Hippocampal formation (tissue), 2 donors: Measurements from ENCODE around the gene ZNF827.

Source experiments
- DNase-seq, 2 donors: peaks; one replicate each; lab custom pipeline; 2025; lab: John Stamatoyannopoulos, UW

The ZNF827 gene

DNA sequence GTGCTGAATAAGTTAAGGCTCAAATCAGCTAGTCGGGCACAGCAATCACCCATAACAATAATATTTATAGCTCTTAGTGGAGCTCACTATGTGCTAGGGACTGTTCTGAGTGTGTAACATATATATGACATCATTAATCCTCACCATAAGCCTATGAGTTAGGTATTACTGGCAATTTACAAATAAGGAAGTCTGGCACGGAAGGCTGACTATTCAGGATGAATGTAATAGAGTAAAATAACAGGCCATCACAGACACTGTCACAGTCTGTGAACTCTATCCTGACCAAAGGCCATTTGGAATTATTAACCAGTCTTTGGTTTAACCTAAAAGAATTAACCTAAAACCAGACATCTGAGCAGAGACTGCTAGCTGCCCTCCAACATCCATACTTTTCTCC lies 139.4 kb downstream of the ZNF827 start:
- DNase-seq, result no peak

DNA sequence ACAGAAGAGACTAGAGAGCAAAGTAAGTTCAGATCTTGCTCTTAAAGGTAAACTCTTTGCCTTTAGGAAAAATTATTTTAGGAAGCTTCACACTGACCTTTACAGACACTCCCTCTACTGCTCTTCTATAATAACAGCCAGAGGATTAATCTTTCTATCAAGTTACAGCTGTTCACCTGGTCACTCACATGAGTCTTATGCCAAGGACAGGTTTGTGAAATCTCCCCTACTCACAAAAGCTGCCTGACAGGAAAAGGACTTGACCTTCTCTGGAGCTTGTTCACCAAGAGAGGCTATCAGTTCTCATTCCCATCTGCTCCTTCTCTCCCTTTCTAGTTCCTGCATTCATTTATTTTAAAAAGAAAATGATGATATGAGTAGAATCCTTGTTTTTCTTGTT lies 141.3 kb downstream of the ZNF827 start:
- no peak for DNase-seq

DNA sequence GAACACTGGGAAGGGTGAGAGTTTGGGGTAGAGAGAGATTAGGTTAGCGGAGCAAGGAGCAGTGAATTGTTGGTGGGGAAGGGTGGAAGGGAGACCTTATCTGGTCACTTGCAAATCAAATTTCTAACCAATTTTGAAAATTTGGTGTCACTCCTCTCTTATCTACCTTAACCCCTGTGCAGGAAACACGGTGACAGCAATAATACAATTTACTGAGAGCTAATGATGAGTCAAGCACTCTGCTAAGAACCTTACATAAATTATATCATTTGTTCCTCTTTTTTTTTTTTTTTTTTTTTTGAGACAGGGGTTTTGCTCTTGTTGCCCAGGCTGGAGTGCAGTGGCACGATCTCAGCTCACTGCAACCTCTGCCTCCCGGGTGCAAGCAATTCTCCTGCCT lies 142.3 kb downstream of the ZNF827 start:
- DNase-seq, result no peak

DNA sequence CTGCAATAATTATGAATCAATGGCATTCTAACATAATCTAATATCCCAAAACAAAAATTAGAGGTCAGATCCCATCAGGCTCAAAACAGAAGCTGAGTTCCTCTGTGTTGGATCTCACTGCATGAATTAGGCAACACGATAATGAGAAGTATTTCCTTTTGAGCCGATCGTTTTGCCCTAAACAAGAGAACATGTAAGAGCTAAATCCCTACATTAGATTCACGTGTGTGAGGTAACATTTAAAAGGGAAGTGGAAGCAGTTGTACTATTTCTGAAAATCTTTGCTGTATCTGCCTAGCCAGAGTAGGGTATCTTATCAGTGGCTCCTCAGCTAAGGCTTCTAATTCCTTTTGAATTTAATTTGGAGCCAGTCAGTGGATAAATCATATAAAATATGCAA lies 143.1 kb downstream of the ZNF827 start:
- no peak for DNase-seq

DNA sequence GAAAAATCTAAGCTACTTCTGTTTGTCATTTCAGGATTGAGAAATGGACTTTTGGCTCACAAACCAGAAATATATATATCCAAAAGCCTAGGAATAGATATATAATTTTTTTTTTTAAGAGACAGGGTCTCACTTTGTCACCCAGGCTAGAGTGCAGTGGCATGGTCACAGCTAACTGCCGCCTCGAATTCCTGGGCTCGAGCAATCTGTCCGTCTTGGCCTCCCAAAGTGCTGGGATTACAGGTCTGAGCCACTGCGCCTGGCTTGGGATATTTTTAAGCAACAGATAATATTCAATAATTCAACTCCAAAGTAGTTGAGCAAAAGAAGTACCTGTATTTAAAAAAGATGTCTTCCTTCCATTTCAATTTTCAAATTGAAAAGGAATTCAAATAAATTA lies 146.2 kb downstream of the ZNF827 start:
- no peak for DNase-seq

DNA sequence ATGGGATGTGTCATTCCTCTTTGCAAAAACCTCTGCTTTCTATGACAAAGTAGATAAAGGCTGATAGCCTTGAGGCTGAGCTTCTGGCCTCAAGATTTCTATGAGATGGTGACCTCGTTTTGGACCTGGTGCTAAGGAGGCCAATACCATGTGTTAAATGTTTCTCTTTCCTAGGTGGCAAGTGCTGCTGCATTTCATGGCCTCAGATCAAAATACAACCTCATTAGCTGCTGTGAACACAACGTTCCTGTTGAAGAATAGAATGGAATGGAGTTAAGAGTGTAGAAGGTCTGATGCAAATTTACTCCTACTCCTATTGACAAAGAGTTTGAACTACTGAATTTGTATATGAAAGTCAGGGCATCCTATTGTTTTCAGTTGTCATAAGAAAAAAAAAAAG lies 146.6 kb downstream of the ZNF827 start:
- no peak for DNase-seq

DNA sequence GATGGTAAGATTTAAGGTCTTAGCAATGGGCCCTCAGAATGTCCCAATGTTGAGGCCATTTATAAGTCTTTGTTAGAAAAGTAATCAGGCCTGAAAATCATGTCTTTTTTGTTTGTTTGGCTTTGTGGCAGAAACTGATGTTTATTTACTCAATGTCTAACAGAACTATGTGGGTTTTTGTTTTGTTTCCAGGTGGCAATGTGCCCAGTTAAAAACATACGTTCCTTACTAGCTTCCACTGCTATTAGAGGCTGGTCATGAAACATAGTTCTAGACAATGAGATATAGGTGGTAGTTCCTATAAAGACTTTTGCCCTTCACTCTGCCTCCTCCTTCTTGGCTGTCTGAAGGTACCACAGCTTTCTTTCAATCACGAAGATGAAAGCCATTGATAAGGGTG lies 149.9 kb downstream of the ZNF827 start:
- no peak for DNase-seq

DNA sequence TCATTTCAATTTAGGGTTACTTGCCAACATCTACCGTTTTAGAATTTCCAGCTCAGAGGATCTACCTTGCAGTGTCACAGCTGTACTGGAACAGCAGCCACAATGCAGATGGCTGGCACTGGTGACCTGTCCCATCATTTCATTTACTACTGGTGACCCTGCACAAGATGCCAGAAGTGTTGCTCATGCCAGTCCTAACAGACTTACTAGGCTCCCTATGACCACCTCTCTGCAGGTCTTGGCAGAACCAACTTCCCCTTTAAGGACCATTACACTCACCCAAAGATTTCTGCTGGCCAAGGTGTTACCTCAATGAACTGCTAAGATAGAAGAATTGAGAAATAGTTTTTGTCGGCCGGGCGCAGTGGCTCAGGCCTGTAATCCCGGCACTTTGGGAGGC lies 151.8 kb downstream of the ZNF827 start:
- DNase-seq, result no peak

DNA sequence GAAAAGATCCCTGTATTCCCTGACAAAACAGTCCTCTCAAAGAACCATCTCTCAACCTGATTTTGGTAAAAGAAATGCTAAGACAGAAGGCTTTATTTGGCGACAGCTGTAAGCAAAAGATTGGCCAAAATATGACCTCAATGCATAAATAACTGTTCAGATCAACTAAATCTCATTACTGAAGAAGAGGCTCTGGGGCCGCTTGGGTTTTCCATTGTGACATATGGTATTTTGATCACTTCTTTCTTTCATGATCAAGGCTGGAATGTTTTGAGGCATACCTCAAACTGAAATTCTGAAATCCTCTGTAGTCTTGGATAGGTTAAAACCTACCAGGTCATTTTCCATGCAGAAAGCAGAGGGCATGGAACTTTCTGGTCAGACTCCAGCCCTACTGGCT lies 152.4 kb downstream of the ZNF827 start:
- no peak for DNase-seq

DNA sequence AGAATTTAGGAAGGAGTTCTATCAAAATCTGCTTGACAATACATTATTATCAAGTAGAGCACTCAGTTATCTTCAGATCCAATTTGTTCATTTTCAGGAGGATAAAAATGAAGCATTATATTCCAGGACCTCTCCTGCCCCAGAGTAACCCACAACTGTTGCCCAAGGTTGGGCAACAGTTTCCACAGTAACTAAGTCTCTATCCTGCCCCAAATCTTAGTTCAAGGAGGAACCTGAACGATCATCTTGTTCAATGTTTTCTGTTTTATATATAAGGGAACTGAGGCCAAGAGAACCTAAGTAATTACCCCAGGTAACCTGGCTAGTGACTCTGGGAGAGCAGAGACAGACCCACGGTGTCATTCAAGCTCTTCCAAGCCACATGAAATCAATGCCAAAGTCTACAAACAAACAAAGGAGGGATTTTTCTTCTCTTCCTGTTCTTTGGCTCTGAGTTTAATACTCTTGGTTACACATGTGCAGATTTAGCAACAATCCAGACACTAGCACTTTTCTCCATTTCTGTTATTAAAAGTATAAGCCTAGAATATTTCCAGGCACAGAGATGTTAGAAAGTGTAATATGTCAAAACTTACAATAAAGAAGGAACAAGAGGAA lies 153.1 kb downstream of the ZNF827 start:
- DNase-seq, result no peak

DNA sequence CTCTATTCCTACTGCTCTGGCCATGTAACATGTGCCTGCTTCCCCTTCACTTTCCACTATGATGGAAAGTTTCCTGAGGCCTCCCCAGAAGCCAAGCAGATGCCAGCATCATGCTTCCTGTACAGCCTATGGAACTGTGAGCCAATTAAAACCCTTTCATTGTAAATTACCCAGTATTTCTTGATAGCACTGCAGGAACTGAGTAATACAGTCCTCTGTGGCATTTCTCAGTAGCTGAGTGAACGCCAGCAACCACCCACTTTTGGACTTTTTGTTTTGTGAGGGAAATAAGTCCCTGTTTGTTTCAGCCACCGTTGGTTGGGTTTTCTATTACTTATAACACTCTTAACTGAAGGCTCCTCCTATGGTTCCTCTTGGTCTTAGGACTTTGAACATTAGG lies 154.6 kb downstream of the ZNF827 start:
- DNase-seq, result no peak

DNA sequence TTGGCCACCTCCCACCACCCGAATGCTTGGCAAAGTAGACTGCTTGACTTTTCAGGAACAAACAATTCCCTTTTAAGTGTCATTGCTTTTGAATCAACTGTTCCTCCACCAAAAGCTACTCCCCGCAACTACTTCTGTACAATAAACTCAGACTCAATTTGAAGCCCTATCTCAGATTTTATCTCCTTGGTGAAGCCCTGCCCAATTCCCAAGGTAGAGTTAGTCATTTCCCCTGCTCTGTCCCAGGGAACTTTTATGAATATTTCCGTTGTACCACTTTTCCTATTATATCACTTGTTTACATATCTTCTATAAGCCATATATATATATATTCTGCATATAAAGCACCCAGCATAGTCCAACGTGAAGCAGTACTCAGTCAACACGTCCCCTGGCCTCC lies 155.9 kb downstream of the ZNF827 start:
- DNase-seq, result no peak

DNA sequence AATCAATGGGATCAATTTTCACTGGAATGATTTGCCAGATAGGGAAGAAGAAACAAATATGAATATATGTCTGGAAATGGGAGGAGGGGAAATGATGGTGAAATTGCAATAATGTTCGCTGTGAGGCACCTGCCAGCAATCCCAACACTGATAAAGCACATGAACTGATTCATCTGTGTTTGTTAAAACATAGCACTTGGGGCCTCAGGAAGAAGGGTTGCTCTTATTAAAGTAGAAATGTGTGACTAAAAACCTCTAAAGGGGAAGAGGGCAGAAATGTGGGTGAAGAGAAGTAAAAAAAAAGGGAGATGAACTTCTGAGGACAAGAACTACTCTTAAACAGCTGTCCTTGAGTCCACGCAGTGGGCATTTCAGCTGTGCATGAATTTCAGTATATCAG lies 157.3 kb downstream of the ZNF827 start:
- no peak for DNase-seq

DNA sequence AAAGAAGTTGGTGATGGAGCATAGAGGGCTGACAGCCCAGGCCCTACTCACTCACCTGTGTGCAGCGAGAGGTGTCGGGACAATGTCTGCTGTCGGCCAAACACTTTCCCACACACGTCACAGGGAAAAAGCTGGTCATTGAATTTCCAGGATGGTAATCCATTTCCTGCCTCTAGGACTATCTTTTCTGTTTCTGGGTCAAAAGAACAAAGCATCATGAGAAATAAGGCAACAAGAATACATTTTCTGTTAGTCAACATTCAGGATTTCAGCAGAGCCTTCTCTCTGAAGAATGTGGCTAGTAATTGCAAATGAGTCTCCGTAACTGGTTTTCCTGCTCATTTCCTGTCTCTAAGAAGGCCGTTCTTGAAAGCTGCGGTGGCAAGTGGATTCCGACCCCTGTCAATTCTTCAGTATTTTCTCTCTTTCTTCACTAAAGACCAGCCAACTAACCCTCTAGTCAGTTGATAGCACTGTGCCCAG lies 159.3 kb downstream of the ZNF827 start:
- DNase-seq, result no peak

DNA sequence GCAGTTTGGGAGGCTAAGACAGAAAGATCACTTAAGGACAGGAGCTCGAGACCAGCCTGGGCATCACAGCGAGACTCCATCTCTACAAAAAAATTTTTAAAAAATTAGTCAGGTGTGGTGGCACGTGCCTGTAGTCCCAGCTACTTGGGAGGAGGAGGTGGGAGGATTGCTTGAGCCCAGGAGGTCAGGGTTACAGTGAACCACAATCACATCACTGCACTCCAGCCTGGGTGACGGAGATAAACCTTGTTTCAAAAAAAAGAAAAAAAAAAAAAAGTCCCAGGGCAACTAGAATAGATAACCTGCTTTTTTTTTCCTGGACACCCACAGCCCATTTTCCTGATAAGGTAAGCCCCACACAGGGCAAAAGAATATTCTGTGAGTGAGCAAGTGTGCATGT lies 162.4 kb downstream of the ZNF827 start:
- DNase-seq, result no peak

DNA sequence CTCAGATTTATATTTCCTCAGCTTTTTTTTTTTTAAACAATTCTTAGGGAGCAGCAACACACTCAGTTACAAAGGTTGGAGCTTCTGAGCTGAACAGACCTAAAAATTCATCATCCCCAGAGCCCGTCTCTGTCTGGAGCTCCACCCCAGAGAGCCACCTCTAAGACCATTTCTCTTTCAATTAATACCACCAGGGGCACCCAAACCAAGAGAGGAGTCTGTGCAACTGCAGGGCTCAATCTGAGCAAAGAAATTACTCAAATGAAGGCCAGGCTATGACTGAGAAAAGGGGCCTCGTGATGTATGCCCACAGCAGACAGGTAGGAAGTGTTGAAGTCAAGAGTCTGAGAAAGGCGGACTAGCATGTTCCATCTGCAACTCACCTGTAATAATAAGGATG lies 163.2 kb downstream of the ZNF827 start:
- DNase-seq, result no peak

DNA sequence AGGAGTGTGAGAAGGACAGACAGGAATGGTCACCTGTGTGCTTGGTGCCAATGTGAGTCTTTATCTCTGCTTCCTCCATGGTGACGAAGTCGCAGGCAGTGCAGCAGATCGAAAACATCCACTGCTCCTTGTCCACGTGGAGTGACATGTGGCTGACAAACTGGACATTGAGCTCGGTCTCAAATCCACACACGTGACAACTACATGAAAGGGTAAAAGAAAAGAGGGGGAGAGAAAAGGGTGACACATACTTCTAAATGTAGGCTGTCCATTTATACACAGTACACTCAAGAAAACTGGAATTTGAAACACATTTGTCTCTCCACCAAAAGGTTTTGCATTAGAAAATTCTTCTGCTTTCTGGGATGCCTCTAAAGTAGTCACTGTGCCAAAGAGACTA lies 164.2 kb downstream of the ZNF827 start:
- no peak for DNase-seq

DNA sequence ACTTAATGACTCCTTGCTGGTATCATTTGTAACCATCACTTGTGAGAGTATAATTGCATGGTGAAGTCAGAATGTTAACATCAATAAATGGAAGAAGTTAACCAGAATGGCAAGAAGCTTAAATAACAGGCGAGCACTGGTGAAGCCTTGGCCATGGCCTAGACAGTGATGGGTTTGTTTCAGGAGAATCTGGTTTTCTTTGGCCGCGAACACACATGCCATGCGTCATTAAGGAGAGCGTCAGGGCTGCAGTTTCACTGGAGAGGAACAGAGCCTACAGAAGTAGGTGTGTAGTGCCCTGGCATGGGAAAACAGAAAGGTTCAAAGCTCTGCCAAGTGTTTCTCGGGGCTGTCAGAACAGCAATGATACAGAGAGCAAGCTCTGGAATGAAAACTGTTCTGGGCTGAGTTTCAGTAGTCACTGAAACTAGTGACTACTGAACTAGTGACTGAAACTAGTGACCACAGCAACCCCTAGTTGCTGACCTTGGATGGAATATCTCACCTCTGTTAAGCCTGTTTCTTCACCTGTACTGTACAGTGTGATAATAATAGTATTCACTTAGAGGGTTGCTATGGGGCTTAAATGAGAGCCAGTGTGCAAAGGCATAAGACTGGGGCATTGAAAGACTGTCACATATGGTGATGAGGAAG lies 164.9 kb downstream of the ZNF827 start:
- peak in 1 of 2 donors; percentile 6 for DNase-seq

DNA sequence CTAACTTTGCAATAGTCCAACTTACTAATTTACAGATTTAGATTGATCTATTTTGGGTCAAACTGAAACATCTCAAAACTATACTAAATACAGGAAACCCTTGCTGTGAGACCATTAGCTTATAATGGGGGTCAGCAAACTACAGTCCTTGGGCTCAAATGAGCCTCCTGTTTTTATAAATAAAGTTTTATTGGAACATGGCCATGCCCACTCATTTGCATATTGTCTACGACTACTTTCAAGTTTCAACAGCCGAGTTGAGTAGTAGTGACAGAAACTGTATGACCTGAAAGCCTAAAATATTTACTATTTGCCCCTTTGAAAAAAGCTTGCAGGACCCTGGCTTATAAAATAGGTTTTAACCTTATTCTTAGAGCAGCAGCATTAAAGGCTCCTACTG lies 166.3 kb downstream of the ZNF827 start:
- no peak for DNase-seq

DNA sequence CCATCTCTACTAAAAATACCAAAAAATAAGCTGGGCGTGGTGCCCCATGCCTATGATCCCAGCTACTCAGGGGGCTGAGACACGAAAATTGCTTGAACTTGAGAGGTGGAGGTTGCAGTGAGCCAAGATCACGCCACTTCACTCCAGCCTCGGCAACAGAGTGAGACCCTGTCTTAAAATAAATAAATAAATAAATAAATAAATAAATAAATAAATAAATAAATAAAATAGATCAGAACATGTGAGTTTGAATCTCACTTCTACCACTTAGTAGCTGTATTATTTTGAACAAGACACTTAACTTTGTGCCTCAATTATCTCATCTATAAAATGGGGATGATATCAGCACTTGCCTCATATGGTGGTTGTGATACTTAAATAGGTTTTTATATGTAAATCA lies 168.5 kb downstream of the ZNF827 start:
- DNase-seq, result no peak

DNA sequence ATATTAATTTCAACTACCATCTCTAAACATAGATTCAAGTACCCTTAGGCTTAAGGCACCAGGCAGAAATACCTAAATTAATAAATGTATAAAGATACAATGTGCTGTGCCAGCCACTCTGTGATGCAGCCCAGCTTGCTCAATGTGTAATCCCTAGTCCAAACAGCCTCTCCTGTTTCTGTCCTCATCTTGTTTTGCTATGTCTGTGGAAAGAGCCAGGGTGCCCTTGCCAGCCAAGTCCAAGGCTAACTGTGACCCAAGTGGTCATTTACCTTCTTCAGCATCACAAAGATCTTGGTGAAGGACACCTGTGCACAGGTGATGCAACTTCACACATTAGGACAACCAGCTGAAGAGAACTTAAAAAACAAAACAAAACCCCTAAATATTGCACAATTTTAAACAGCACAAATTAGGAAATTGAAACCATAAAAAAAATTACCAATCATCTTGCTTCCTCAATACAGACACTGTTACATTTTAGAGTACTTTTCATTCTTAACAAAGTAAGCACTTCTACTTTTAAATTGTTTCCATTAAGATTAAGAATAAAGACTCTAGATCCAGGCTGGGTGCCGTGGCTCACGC lies 169.1 kb downstream of the ZNF827 start:
- no peak for DNase-seq

DNA sequence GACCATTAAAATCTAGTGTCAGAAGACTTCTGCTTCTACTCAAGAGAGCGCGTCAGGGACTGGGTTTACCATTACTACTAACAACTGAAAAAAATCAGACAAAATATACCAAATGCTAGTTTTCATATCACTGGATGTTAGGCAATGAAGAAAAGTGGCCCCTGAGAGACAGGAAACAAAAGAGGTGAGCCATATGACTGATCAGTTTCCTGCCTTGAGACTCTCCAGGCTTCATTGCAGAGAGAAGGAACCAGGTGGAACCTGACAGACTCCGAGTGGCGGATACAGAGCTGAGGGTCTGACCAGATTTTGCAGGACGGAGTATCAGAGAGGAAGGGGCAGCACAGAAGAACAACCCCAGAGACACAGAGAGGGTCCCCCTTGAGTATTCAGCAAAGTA lies 172.3 kb downstream of the ZNF827 start:
- DNase-seq, result no peak

DNA sequence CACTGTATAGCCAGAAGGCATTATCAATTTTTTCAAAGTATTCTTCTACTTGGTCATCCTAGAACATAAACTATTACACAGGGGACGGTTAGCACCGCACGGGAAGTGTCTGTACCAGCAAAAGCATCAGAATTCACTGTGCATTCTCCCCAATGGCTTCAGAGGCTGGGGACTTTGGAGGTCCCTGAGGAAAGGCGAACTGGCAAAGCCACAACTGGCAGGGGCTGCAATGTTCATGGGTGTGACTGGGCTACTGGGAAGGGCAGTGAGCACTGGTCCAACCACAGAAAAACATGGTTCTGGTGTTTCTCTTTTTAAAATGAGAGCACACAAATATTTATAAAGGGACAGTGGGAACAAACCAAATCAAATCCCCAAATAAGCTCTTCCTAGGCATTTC lies 175.2 kb downstream of the ZNF827 start:
- DNase-seq, result no peak

DNA sequence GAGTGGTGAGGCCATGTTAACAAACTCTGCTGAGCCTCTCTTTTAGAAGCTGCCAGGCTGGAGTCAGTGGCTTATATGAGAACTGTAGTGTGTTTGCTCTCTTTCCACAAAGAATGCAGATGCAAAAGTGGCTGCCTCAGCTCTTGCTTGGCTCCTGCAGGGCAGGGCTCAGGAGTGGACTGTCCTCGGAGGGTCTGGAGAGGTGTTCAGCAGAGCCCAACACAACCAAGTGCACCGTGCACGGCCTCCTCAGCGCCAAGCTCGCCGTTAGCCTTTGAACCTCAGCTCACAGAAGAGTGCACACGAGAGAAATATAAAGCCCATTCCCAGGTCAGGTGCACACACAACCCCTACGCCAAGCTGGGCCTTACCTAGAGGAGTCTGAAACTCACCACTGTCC lies 175.9 kb downstream of the ZNF827 start:
- no peak for DNase-seq
